ENCODE measurements around the gene REX1BD. TPM values are rescaled to one million over a fixed set of nuclear protein-coding genes. Genes with fewer than 3 reads are reported as not detected.
A peak's percentile ranks its signal among the peaks of the same experiment; 100 is the strongest.

Gene REX1BD
- total and polyA plus RNA-seq, 2 of the 4 experiments (the other 2 are of a cell fraction) = 14.2 to 44.6 TPM

DNA sequence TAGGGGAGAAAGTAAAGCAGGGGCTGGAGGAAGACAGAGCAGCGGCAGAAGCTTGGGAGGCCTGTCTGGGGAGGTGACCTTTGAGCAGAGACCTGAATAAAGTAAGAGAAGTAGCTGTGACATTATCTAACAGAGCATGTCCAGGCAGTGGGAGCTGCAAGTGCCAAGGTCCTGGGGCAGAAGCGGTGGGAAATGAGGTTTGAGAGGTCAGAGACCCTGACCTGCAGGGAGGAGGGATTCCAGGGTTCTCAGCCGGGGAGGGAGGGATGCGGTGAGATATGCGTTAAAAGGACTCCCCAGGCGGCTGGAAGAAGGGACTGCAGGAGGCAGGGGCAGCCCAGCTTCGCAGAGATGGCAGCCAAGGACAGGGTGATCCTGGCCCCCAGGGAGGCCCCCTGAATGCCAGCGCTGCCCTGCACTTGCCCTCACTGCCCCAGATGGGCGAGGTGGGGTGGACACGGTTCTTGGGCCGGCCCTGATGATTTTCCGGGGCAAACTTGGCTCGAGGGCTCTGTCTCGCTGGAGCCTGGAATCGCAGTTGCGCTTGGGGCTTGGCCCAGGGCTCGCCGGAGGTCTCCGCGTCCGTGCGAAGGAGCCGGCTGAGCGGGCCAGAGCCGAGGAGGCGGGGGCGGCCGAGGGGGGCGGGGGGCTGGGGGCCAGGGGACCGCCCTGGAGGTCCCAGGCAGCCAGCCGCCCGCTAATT, 14.8 kb downstream of the REX1BD start:
- Histone ChIP-seq H2BK20ac (ENCODE audit: low read depth, low read length) (no peak overlapping the region), H3K4me1 (ENCODE audit: control insufficient read depth, insufficient read depth, low read length) (peaks cover 5% of the 10 kb centered on the region; the same call in 1 of the 2 replicates), H3K27me3 (ENCODE audit: control insufficient read depth, insufficient read depth, low read length) (peaks cover 49% of the 10 kb centered on the region), H3K9me1 (ENCODE audit: insufficient read depth, low read length) (no peaks in the 10 kb centered on the region), H2BK15ac (ENCODE audit: low read depth, low read length) (no peak overlapping the region), H3K9ac (ENCODE audit: low read depth, low read length) (no peak overlapping the region), H2AK9ac (replicated peaks; ENCODE audit: low read depth, low read length, poor library complexity) (no peak overlapping the region), H4K91ac (ENCODE audit: insufficient read depth, low read depth, low read length) (no peak overlapping the region), H3K79me1 (ENCODE audit: low read depth in 1 of 2, low read length in 2 of 2) (no peaks in the 10 kb centered on the region), H3K4me2 (ENCODE audit: low read depth, low read length) (no peak overlapping the region), H3K14ac (replicated peaks; ENCODE audit: low read depth, low read length) (no peak overlapping the region), H4K8ac (ENCODE audit: low read depth in 2 of 2, low read length in 2 of 2) (no peak overlapping the region), H3K27ac (ENCODE audit: insufficient read depth, low read length) (no peak overlapping the region), H3K18ac (ENCODE audit: low read depth, low read length) (no peak overlapping the region), H3K36me3 (ENCODE audit: control insufficient read depth, insufficient read depth, low read length) (no peaks in the 10 kb centered on the region), H4K20me1 (ENCODE audit: insufficient read depth, low read length) (peaks cover 5% of the 10 kb centered on the region; the same call in 1 of the 2 replicates), H2BK120ac (ENCODE audit: low read depth, low read length) (no peak overlapping the region), H3K9me3 (ENCODE audit: control insufficient read depth, insufficient read depth, low read length) (no peaks in the 10 kb centered on the region), H2AFZ (replicated peaks; ENCODE audit: low read length, poor library complexity) (peak overlapping the region; percentile 58), H2BK5ac (ENCODE audit: low read depth, low read length, poor library complexity, severe bottlenecking) (no peak overlapping the region), H3K4me3 (ENCODE audit: insufficient read depth, low read depth, low read length) (no peak overlapping the region), H4K5ac (ENCODE audit: low read depth, low read length) (no peak overlapping the region), H2AK5ac (ENCODE audit: low read depth, low read length) (no peak overlapping the region), H3K23ac (ENCODE audit: low read depth, low read length) (no peak overlapping the region), H3K56ac (ENCODE audit: extremely low read depth, insufficient read depth, low read length) (no peak overlapping the region), H3K4ac (ENCODE audit: low read depth, low read length) (no peak overlapping the region)
- ATAC-seq (ENCODE audit: low read depth) (peak; percentile 40; the same call in 1 of the 2 replicates), DNase-seq (no peak)
- CTCF ChIA-PET = no interaction called here
- BruUV-seq (replicated peaks) = no TSS peak
- intact Hi-C loops (cut with micrococcal nuclease) = no loop called here
- 30% methylated on average over 5 of the region's 32 CpGs; no CpG with 5 or more reads in 1 of the 2 experiments for WGBS, 2 experiments (ENCODE audit: extremely low coverage in 2 of 2, insufficient read length in 1 of 2)
- in situ Hi-C loops (cut with MboI; ENCODE audit: low sequenced_read_pairs) = no loop called here
- POLR2A ChIA-PET (ENCODE audit: unreplicated experiment) = no interaction called here
- dilution Hi-C loops (cut with HindIII; ENCODE audit: low sequenced_read_pairs, unreplicated experiment) = no loop called here
- TF ChIP-seq MAFK (IDR thresholded peaks at IDR 0.05; ENCODE audit: low read depth, low read length) (no peak), RFX5 (IDR thresholded peaks at IDR 0.05; ENCODE audit: low read depth, low read length) (no peak), MXI1 (IDR thresholded peaks at IDR 0.05; ENCODE audit: borderline replicate concordance, low read depth, low read length) (no peak), RAD21 (IDR thresholded peaks at IDR 0.05; ENCODE audit: low read length) (no peak), FOS (IDR thresholded peaks at IDR 0.05; ENCODE audit: low read depth, low read length) (no peak), CEBPB (IDR thresholded peaks at IDR 0.05; ENCODE audit: low read depth, low read length) (no peak), MAZ (IDR thresholded peaks at IDR 0.05; ENCODE audit: borderline replicate concordance, low read depth, low read length) (no peak)
- TF ChIP-seq, protein P1, sequence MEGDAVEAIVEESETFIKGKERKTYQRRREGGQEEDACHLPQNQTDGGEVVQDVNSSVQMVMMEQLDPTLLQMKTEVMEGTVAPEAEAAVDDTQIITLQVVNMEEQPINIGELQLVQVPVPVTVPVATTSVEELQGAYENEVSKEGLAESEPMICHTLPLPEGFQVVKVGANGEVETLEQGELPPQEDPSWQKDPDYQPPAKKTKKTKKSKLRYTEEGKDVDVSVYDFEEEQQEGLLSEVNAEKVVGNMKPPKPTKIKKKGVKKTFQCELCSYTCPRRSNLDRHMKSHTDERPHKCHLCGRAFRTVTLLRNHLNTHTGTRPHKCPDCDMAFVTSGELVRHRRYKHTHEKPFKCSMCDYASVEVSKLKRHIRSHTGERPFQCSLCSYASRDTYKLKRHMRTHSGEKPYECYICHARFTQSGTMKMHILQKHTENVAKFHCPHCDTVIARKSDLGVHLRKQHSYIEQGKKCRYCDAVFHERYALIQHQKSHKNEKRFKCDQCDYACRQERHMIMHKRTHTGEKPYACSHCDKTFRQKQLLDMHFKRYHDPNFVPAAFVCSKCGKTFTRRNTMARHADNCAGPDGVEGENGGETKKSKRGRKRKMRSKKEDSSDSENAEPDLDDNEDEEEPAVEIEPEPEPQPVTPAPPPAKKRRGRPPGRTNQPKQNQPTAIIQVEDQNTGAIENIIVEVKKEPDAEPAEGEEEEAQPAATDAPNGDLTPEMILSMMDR (conservative IDR thresholded peaks at IDR 0.05; ENCODE audit: low read depth, low read length) = no peak
- TF ChIP-seq, protein P2, sequence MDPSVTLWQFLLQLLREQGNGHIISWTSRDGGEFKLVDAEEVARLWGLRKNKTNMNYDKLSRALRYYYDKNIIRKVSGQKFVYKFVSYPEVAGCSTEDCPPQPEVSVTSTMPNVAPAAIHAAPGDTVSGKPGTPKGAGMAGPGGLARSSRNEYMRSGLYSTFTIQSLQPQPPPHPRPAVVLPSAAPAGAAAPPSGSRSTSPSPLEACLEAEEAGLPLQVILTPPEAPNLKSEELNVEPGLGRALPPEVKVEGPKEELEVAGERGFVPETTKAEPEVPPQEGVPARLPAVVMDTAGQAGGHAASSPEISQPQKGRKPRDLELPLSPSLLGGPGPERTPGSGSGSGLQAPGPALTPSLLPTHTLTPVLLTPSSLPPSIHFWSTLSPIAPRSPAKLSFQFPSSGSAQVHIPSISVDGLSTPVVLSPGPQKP (IDR thresholded peaks at IDR 0.05; ENCODE audit: borderline replicate concordance, low read depth, low read length) = no peak

Data from IMR-90 (cell line).